ENCODE measurements around the gene SEMA4D.

GRCh38 chr9:89498852-89499480 lies 1.1 kb upstream of the SEMA4D start:
- TF ChIP-seq CTCF (IDR thresholded peaks at IDR 0.05; ENCODE audit: low read depth, low read length) (no peak), EZH2phosphoT487 (IDR thresholded peaks at IDR 0.05; ENCODE audit: low read depth) (no peak)
